Measurements from ENCODE around the gene PLXDC2.

- TF ChIP-seq CTCF (IDR thresholded peaks at IDR 0.05) (no peak), EZH2 (IDR thresholded peaks at IDR 0.05; ENCODE audit: borderline replicate concordance, insufficient read depth, low read depth, low read length, poor library complexity, severe bottlenecking) (no peak)
Observed at GRCh38 chr10:20100171-20100570, 283.9 kb downstream of the PLXDC2 start.

All from B cell (primary cell).